Choroid plexus epithelial cell (primary cell): ENCODE measurements around the gene SCP2.

Experiments used
- DNase-seq: peaks from one replicate; pipeline ENCODE4 v3.0.0-alpha.2; 2010; ENCODE audit warnings: low read depth
- H3K4me3 ChIP-seq: 2 replicates; pipeline ENCODE4 v1.5.1; 2011; ENCODE audit warnings: low read depth, mild to moderate bottlenecking, control low read depth, low read length, moderate library complexity
- TF ChIP-seq, protein P1 (sequence below): conservative IDR thresholded peaks from 2 replicates; pipeline ENCODE4 v1.5.1; 2011; ENCODE audit warnings: low read depth, mild to moderate bottlenecking, control low read depth, inconsistent platforms, low read length, moderate library complexity

The SCP2 gene

DNA sequence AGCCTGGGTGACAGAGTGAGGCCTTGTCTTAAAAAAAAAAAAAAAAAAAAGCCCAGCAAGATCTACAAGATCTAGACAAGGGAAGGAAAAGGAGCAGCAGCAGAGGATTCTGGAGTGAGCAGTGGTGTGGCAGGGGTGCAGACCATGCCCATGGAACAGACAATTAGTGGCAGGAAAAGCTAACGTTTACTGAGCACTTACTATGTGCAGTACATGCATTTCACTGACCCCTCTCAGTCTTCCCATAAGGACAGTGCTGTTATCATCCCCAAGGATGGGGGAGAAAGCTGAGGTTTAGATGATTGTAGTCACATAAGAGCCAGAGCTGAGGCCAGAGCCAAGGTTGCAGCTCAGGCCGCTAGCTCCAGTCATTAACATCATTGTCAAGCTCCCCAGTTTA is 140.8 kb downstream of the SCP2 start:
- H3K4me3 ChIP-seq = no peak overlapping the region
- DNase-seq = no peak
- TF ChIP-seq, protein P1, sequence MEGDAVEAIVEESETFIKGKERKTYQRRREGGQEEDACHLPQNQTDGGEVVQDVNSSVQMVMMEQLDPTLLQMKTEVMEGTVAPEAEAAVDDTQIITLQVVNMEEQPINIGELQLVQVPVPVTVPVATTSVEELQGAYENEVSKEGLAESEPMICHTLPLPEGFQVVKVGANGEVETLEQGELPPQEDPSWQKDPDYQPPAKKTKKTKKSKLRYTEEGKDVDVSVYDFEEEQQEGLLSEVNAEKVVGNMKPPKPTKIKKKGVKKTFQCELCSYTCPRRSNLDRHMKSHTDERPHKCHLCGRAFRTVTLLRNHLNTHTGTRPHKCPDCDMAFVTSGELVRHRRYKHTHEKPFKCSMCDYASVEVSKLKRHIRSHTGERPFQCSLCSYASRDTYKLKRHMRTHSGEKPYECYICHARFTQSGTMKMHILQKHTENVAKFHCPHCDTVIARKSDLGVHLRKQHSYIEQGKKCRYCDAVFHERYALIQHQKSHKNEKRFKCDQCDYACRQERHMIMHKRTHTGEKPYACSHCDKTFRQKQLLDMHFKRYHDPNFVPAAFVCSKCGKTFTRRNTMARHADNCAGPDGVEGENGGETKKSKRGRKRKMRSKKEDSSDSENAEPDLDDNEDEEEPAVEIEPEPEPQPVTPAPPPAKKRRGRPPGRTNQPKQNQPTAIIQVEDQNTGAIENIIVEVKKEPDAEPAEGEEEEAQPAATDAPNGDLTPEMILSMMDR = no peak

DNA sequence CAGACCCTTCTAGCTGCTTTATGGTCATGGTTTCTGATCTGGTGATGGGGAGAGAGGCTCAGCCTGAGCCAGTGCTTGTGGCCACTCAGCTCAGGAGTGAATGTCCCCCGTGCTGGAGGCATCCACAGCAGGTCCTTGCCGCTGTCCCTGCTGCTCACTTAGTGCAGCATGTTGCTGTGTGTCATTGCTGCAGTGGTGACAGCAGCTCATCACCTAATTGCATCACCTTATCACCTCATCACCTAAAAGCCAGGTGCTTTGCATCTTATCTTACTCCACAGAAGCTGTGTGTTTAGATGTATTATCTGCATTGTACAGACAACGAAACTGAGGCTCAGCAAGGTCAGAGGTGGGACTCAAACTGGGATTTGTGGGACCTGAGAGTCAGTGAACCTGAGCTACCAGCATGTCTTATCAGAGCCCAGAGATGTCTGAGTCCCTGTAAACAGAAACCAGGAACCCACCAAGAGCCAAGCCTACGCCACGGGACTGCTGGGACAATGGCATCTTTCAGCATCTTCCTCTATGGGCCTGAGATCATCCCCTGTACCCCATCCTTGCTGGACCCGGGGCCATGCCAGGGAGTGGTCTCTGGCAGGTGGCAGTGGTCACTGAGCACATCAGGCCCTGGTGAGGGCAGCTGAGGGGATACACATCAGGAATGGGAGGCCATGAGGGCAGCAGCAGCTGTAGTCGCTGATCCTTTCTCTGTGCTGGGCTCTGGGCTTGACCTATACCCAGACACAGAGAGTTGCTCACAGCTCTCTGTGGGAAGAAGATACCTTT is 141.4 kb downstream of the SCP2 start:
- DNase-seq = no peak

DNA sequence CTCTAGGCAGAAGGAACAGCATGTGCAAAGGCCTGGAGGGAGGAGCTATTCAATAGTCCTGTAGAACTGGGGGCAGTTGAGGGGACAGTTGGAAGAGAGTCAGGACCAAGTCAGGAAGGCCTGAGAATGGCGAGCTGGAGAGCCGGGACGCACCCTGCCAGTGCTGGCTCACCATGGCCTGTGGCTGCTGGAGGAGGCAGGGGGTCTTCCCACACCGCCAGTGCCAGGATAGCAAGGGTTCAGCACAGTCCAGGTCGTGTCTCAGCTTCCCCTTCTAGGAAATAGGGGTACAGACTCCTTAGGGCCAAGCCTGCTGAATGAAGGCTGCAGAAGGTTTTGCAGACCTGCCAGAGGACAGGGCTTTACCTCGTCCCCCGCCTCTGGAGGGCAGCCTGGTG is 142.2 kb downstream of the SCP2 start:
- no peak overlapping the region for H3K4me3 ChIP-seq
- DNase-seq = no peak
- TF ChIP-seq, protein P1 = no peak

More for the DNA sequence above, 141.4 kb downstream of the SCP2 start:
- H3K4me3 ChIP-seq = no peak overlapping the region
- TF ChIP-seq, protein P1 = no peak

GRCh38 chr1:53069663-53070327 is 142.7 kb downstream of the SCP2 start:
- H3K4me3 ChIP-seq = no peak overlapping the region
- no peak for DNase-seq

DNA sequence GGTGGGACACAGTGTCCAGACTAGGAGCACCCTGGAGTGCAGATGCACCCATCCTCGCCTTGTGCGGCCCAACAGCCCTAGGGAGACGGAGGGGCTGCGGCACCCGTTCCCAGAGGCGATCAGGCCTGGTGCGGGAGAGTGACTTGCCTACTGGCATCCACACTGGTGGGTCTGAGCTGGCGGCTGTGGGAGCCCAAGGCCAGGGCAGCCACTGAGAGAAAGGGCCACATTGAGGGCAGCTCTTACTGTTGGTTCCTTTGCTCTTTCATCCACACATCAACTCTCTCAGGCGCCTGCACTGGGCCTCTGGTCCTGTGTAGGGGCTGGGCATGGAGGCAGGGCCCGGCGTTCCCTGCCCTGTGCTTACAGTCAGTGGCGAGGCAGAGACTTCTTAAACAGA is 143.5 kb downstream of the SCP2 start:
- DNase-seq = no peak
- TF ChIP-seq, protein P1 = no peak

More at GRCh38 chr1:53069663-53070327, 142.7 kb downstream of the SCP2 start:
- TF ChIP-seq, protein P1 = no peak

GRCh38 chr1:53071167-53071865 is 144.2 kb downstream of the SCP2 start:
- no peak overlapping the region for H3K4me3 ChIP-seq
- no peak for DNase-seq
- TF ChIP-seq, protein P1 = no peak

More for the DNA sequence above, 143.5 kb downstream of the SCP2 start:
- H3K4me3 ChIP-seq = no peak overlapping the region
